Endothelial cell of umbilical vein (primary cell): ENCODE data around the gene FSHB. TPM values are rescaled to one million over a fixed set of nuclear protein-coding genes. Genes with fewer than 3 reads are reported as not detected.

ENCODE experiments used
- Bru-seq: library from RNA; stranded (reverse); fragments of 400-500 nt; gene quantifications from one replicate; lab custom pipeline; 2021; lab: Mats Ljungman, UMichigan
- BruChase-seq, 2 experiments: library from RNA; stranded (reverse); fragments of 400-500 nt; gene quantifications; one replicate each; lab custom pipeline; 2021; lab: Mats Ljungman, UMichigan
- BruUV-seq: library from RNA; stranded (reverse); fragments of 400-500 nt; replicated peaks from 2 replicates; lab custom pipeline; 2021; lab: Mats Ljungman, UMichigan
- CTCF ChIA-PET: fragments of 300-600, 350-600 bp; sonication (Branson Sonifier 250); formaldehyde crosslinking; loops from one replicate; lab custom pipeline; 2021; ENCODE audit warnings: antibody characterized with exemption, inconsistent platforms; lab: Charles Lee
- POLR2A ChIA-PET: fragments of 300-600, 350-600 bp; sonication (Branson Sonifier 250); formaldehyde crosslinking; loops from one replicate; lab custom pipeline; 2021; ENCODE audit warnings: antibody characterized with exemption, inconsistent platforms; lab: Charles Lee
- DNase-seq: peaks from one replicate; pipeline ENCODE4 v3.0.0-alpha.2; 2011; ENCODE audit warnings: low read depth, low spot score
- FAIRE-seq: peaks from 2 replicates; lab custom pipeline; 2011; peaks lifted over from hg19 to GRCh38; lab: Jason Lieb, UNC
- H2AFZ ChIP-seq: 2 replicates; pipeline ENCODE4 v1.6.0; 2012; ENCODE audit warnings: low read depth, low read length, control low read depth, inconsistent platforms
- H3K27ac ChIP-seq: 2 replicates; pipeline ENCODE4 v1.5.1; 2011; ENCODE audit warnings: low read depth, mild to moderate bottlenecking, control low read depth, low read length, moderate library complexity; ENCODE audit not compliant: insufficient read depth
- H3K27me3 ChIP-seq, 2 experiments: 2 replicates each; pipeline versions ENCODE4 v1.6.0 to v1.6.1; 2011; ENCODE audit warnings: low read length in 2 of 2, mixed read lengths in 1 of 2; ENCODE audit not compliant: control insufficient read depth in 2 of 2, insufficient read depth in 2 of 2
- H3K36me3 ChIP-seq, 2 experiments: 2 replicates in 1 of 2; 3 replicates in 1 of 2; pipeline ENCODE4 v1.5.1; 2011; ENCODE audit warnings: low read length in 2 of 2, mild to moderate bottlenecking in 1 of 2, moderate library complexity in 1 of 2; ENCODE audit not compliant: control insufficient read depth in 2 of 2, insufficient read depth in 2 of 2; ENCODE audit errors: extremely low read depth in 1 of 2
- H3K4me1 ChIP-seq: 3 replicates; pipeline ENCODE4 v1.5.1; 2011; ENCODE audit warnings: mild to moderate bottlenecking, low read length; ENCODE audit not compliant: control insufficient read depth, insufficient read depth; ENCODE audit errors: extremely low read depth
- H3K4me2 ChIP-seq: 2 replicates; pipeline ENCODE4 v1.6.1; 2011; ENCODE audit warnings: low read length, control low read depth, mixed read lengths; ENCODE audit not compliant: insufficient read depth
- H3K4me3 ChIP-seq, 3 experiments: fragments of 200-600 bp in 1 of 3; sonication (generic), shearing (Covaris generic) in 1 of 3; replicated peaks in 1 of 3; 2 replicates each; pipeline ENCODE4 v1.5.1; 2011 to 2016; ENCODE audit warnings: control low read depth in 3 of 3, low read length in 3 of 3, mild to moderate bottlenecking in 2 of 3, inconsistent platforms in 1 of 3, low read depth in 1 of 3, moderate library complexity in 1 of 3; ENCODE audit not compliant: insufficient read depth in 1 of 3
- H3K79me2 ChIP-seq: 2 replicates; pipeline ENCODE4 v1.6.0; 2012; ENCODE audit warnings: low read length, inconsistent platforms; ENCODE audit not compliant: control insufficient read depth, insufficient read depth
- H3K9ac ChIP-seq: replicated peaks from 2 replicates; pipeline ENCODE3; 2011; ENCODE audit warnings: low read length, control low read depth; ENCODE audit not compliant: insufficient read depth; ENCODE audit errors: extremely low read depth
- H3K9me1 ChIP-seq: replicated peaks from 3 replicates; pipeline ENCODE4 v1.6.0; 2011; ENCODE audit warnings: mild to moderate bottlenecking, low read length; ENCODE audit not compliant: control insufficient read depth, insufficient read depth; ENCODE audit errors: extremely low read depth
- H3K9me3 ChIP-seq: replicated peaks from 2 replicates; pipeline ENCODE4 v1.5.1; 2012; ENCODE audit warnings: low read length, inconsistent platforms; ENCODE audit not compliant: control insufficient read depth, insufficient read depth
- H4K20me1 ChIP-seq: replicated peaks from 2 replicates; pipeline ENCODE3; 2011; ENCODE audit warnings: mild to moderate bottlenecking, low read length; ENCODE audit not compliant: control insufficient read depth, insufficient read depth; ENCODE audit errors: extremely low read depth
- EZH2 ChIP-seq: IDR thresholded peaks from 2 replicates; pipeline ENCODE4 v1.6.1; 2012; ENCODE audit warnings: borderline replicate concordance, low read depth, mild to moderate bottlenecking, moderate library complexity, low read length, inconsistent platforms; ENCODE audit not compliant: severe bottlenecking
- JUN ChIP-seq: IDR thresholded peaks from 2 replicates; pipeline ENCODE4 v1.6.1; 2011; ENCODE audit warnings: borderline replicate concordance, low read depth; ENCODE audit not compliant: insufficient read length, insufficient read depth
- POLR2AphosphoS5 ChIP-seq: IDR thresholded peaks from 2 replicates; pipeline ENCODE4 v1.6.1; 2012; ENCODE audit warnings: low read depth, mild to moderate bottlenecking, control low read depth, low read length, moderate library complexity; ENCODE audit not compliant: insufficient read depth
- dilution Hi-C: fragments of 300-500 bp; cut with MboI; formaldehyde crosslinking; loops from one replicate; pipeline ENCODE4 v1.15.0; 2019; ENCODE audit warnings: low sequenced_read_pairs; ENCODE audit not compliant: extremely low pct_ligation_motif_present
- intact Hi-C: fragments of 100-400 bp; cut with micrococcal nuclease; formaldehyde crosslinking; loops from one replicate; pipeline ENCODE4 v1.10.0; 2022
- long read RNA-seq: library from polyadenylated mRNA; stranded (forward); transcript quantifications from one replicate; pipeline ENCODE4 v2.0.0, GENCODE V29; 2021
- polyA minus RNA-seq, 3 experiments: library from RNA; depleted of rRNA, polyadenylated mRNA; stranded (reverse); fragments of >200 nt; gene quantifications; 1 replicate in 1 of 3; 2 replicates in 2 of 3; pipeline ENCODE4 v1.2.3, GENCODE V29; 2011
- polyA plus RNA-seq, 4 experiments: library from polyadenylated mRNA; depleted of rRNA in 3 of 4; stranded (reverse) in 3 of 4; unstranded in 1 of 4; fragments of >200 nt; gene quantifications; 2 replicates each; pipeline versions ENCODE4 v1.2.1 to v1.2.3, GENCODE V29; 2011 to 2012; ENCODE audit warnings: missing spikeins in 1 of 4
- total RNA-seq: library from RNA; stranded (reverse); gene quantifications from 2 replicates; pipeline ENCODE4 v1.2.3, GENCODE V29; 2021
- TF ChIP-seq, protein P1 (sequence below): IDR thresholded peaks from 2 replicates; pipeline ENCODE4 v1.6.1; 2011; ENCODE audit not compliant: insufficient read depth, insufficient read length
- TF ChIP-seq, protein P2 (sequence below), 2 donors: IDR thresholded peaks; 1 replicate in 1 of 2; 2 replicates in 1 of 2; pipeline ENCODE4 v1.5.1; 2011; ENCODE audit warnings: low read length in 2 of 2, mild to moderate bottlenecking in 2 of 2, moderate library complexity in 2 of 2, control low read depth in 1 of 2, inconsistent platforms in 1 of 2, low read depth in 1 of 2; ENCODE audit not compliant: insufficient read depth in 1 of 2; ENCODE audit errors: extremely low read depth in 1 of 2

FSHB gene
- total RNA-seq (not detected in 2 replicates), polyA plus RNA-seq (not detected in 2 replicates), polyA minus RNA-seq (not detected in 2 replicates), Bru-seq, nascent RNA (not detected), BruChase-seq, experiment 1, labeled RNA remaining after a 6-hour chase (not detected), BruChase-seq, experiment 2, labeled RNA remaining after a 2-hour chase (not detected)
- not detected in 2 replicates for polyA plus RNA-seq (2011; cell fraction: cytosol; rRNA removed)
- polyA plus RNA-seq (2011; cell fraction: nucleus; rRNA removed): not detected in 2 replicates
- not detected in 2 replicates for polyA plus RNA-seq (2012)
- not detected for polyA minus RNA-seq (2011; cell fraction: cytosol; rRNA and poly(A)+ RNA removed)
- polyA minus RNA-seq (2011; cell fraction: nucleus; rRNA and poly(A)+ RNA removed): not detected in 2 replicates
- long read RNA-seq: 0 reads

DNA sequence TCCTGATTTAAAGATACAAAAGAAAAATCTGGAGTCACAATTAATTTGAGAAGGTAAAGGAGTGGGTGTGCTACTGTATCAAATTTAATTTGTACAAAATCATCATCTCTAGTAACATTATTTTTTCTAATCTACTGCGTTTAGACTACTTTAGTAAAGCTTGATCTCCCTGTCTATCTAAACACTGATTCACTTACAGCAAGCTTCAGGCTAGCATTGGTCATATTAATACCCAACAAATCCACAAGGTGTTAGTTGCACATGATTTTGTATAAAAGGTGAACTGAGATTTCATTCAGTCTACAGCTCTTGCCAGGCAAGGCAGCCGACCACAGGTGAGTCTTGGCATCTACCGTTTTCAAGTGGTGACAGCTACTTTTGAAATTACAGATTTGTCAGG lies at the start of gene FSHB:
TSS of gene FSHB (plus strand) at position 301 of the 400 bp plus-strand sequence. CDS start 889 bp downstream, outside the sequence.
- intact Hi-C loops (no loop called here), dilution Hi-C loops (no loop called here)
- H3K4me3 ChIP-seq: no peak within 1 kb of the TSS
- H2AFZ ChIP-seq: no peak within 1 kb of the TSS
- H3K27me3 ChIP-seq: no peaks in the 10 kb centered on the region
- BruUV-seq: no TSS peak
- no peaks in the 10 kb centered on the region for H3K4me1 ChIP-seq
- H3K79me2 ChIP-seq: no peaks in the 10 kb centered on the region
- H3K9me1 ChIP-seq: no peaks in the 10 kb centered on the region
- no peaks in the 10 kb centered on the region for H4K20me1 ChIP-seq
- FAIRE-seq: no peak
- H3K4me2 ChIP-seq: no peak within 1 kb of the TSS
- ChIA-PET CTCF (no interaction called here), POLR2A (no interaction called here)
- no peaks in the 10 kb centered on the region for H3K36me3 ChIP-seq
- DNase-seq: no peak
- H3K9me3 ChIP-seq: no peaks in the 10 kb centered on the region
- TF ChIP-seq EZH2 (no peak), JUN (no peak), POLR2AphosphoS5 (no peak)
- TF ChIP-seq, protein P1, sequence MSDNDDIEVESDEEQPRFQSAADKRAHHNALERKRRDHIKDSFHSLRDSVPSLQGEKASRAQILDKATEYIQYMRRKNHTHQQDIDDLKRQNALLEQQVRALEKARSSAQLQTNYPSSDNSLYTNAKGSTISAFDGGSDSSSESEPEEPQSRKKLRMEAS: no peak
- TF ChIP-seq, protein P2, sequence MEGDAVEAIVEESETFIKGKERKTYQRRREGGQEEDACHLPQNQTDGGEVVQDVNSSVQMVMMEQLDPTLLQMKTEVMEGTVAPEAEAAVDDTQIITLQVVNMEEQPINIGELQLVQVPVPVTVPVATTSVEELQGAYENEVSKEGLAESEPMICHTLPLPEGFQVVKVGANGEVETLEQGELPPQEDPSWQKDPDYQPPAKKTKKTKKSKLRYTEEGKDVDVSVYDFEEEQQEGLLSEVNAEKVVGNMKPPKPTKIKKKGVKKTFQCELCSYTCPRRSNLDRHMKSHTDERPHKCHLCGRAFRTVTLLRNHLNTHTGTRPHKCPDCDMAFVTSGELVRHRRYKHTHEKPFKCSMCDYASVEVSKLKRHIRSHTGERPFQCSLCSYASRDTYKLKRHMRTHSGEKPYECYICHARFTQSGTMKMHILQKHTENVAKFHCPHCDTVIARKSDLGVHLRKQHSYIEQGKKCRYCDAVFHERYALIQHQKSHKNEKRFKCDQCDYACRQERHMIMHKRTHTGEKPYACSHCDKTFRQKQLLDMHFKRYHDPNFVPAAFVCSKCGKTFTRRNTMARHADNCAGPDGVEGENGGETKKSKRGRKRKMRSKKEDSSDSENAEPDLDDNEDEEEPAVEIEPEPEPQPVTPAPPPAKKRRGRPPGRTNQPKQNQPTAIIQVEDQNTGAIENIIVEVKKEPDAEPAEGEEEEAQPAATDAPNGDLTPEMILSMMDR (IDR thresholded peaks at IDR 0.05; ENCODE audit: extremely low read depth in 1 of 2, insufficient read depth in 1 of 2, low read depth in 1 of 2, low read length in 2 of 2): no peak
- H3K27ac ChIP-seq: no peak within 1 kb of the TSS
- H3K9ac ChIP-seq: no peak within 1 kb of the TSS
